Mesenchymal stem cell (in vitro differentiated cells and primary cell): ENCODE data around the gene NAP1L4.

ENCODE experiments used
- DNase-seq: peaks from one replicate; pipeline ENCODE4 v3.0.0-alpha.2; 2013
- H2AFZ ChIP-seq: one replicate; pipeline ENCODE4 v1.6.1; 2013; ENCODE audit warnings: low read depth, mild to moderate bottlenecking, control low read depth, inconsistent platforms, low read length, moderate library complexity
- H2AK5ac ChIP-seq: 2 replicates; pipeline ENCODE4 v1.6.1; 2013; ENCODE audit warnings: low read length, moderate library complexity, mild to moderate bottlenecking, inconsistent platforms; ENCODE audit not compliant: severe bottlenecking
- H2BK120ac ChIP-seq: one replicate; pipeline ENCODE4 v1.6.1; 2013; ENCODE audit warnings: low read depth, mild to moderate bottlenecking, inconsistent platforms, low read length, moderate library complexity
- H2BK12ac ChIP-seq, 2 experiments: one replicate each; pipeline ENCODE4 v1.6.1; 2013; ENCODE audit warnings: inconsistent platforms in 2 of 2, low read length in 2 of 2, mild to moderate bottlenecking in 2 of 2, moderate library complexity in 2 of 2, control low read depth in 1 of 2
- H2BK15ac ChIP-seq: one replicate; pipeline ENCODE4 v1.6.1; 2013; ENCODE audit warnings: mild to moderate bottlenecking, low read depth, inconsistent platforms; ENCODE audit not compliant: poor library complexity, severe bottlenecking
- H2BK5ac ChIP-seq: 2 replicates; pipeline ENCODE4 v1.6.1; 2013; ENCODE audit warnings: low read depth, mild to moderate bottlenecking, low read length, control low read depth, inconsistent platforms; ENCODE audit not compliant: poor library complexity, severe bottlenecking
- H3K14ac ChIP-seq, 2 experiments: one replicate each; pipeline ENCODE4 v1.6.1; 2013; ENCODE audit warnings: inconsistent platforms in 2 of 2, low read length in 2 of 2, control low read depth in 1 of 2, mild to moderate bottlenecking in 1 of 2, moderate library complexity in 1 of 2
- H3K18ac ChIP-seq, 2 experiments: one replicate each; pipeline ENCODE4 v1.6.1; 2013; ENCODE audit warnings: inconsistent platforms in 2 of 2, low read length in 2 of 2, control low read depth in 1 of 2, low read depth in 1 of 2, mild to moderate bottlenecking in 1 of 2
- H3K23ac ChIP-seq, 2 experiments: one replicate each; pipeline ENCODE4 v1.6.1; 2013; ENCODE audit warnings: inconsistent platforms in 2 of 2, low read length in 2 of 2, mild to moderate bottlenecking in 2 of 2, moderate library complexity in 2 of 2, control low read depth in 1 of 2
- H3K27ac ChIP-seq: 2 replicates; pipeline ENCODE4 v1.5.1; 2013; ENCODE audit warnings: mild to moderate bottlenecking, moderate library complexity, low read length, control low read depth, inconsistent platforms; ENCODE audit not compliant: poor library complexity, severe bottlenecking
- H3K27me3 ChIP-seq, 2 experiments: 2 replicates each; pipeline versions ENCODE4 v1.6.1 to v1.7.0; 2013; ENCODE audit warnings: low read length in 2 of 2, mild to moderate bottlenecking in 2 of 2, moderate library complexity in 2 of 2, control low read depth in 1 of 2, inconsistent platforms in 1 of 2; ENCODE audit not compliant: control insufficient read depth in 1 of 2, insufficient read depth in 1 of 2
- H3K36me3 ChIP-seq, 2 experiments: 2 replicates each; pipeline versions ENCODE4 v1.6.1 to v1.7.0; 2013; ENCODE audit warnings: low read length in 2 of 2, control low read depth in 1 of 2, inconsistent platforms in 1 of 2, low read depth in 1 of 2, mild to moderate bottlenecking in 1 of 2; ENCODE audit not compliant: insufficient read depth in 2 of 2, control insufficient read depth in 1 of 2
- H3K4ac ChIP-seq, 2 experiments: one replicate each; pipeline ENCODE4 v1.6.1; 2013; ENCODE audit warnings: inconsistent platforms in 2 of 2, low read length in 2 of 2, mild to moderate bottlenecking in 2 of 2, moderate library complexity in 2 of 2, control low read depth in 1 of 2, low read depth in 1 of 2
- H3K4me1 ChIP-seq: 2 replicates; pipeline ENCODE4 v1.6.1; 2013; ENCODE audit warnings: low read depth, low read length, control low read depth; ENCODE audit not compliant: control insufficient read depth, insufficient read depth
- H3K4me2 ChIP-seq: 2 replicates; pipeline ENCODE4 v1.6.1; 2013; ENCODE audit warnings: low read length, mild to moderate bottlenecking, inconsistent platforms; ENCODE audit not compliant: poor library complexity, severe bottlenecking
- H3K4me3 ChIP-seq, 2 experiments: 2 replicates each; pipeline versions ENCODE4 v1.5.1 to v1.7.0; 2013; ENCODE audit warnings: low read length in 2 of 2, mild to moderate bottlenecking in 2 of 2, control low read depth in 1 of 2, low read depth in 1 of 2; ENCODE audit not compliant: insufficient read depth in 1 of 2
- H3K79me1 ChIP-seq: replicated peaks from 2 replicates; pipeline ENCODE4 v1.6.1; 2013; ENCODE audit warnings: mild to moderate bottlenecking, control low read depth, low read length, inconsistent platforms; ENCODE audit not compliant: poor library complexity, severe bottlenecking
- H3K9ac ChIP-seq: 2 replicates; pipeline ENCODE4 v1.7.0; 2013; ENCODE audit warnings: mild to moderate bottlenecking, low read length, moderate library complexity
- H3K9me3 ChIP-seq: 2 replicates; pipeline ENCODE4 v1.7.0; 2013; ENCODE audit warnings: mild to moderate bottlenecking, low read length; ENCODE audit not compliant: control insufficient read depth
- H4K8ac ChIP-seq: one replicate; pipeline ENCODE4 v1.6.1; 2013; ENCODE audit warnings: inconsistent platforms, mild to moderate bottlenecking, low read length, moderate library complexity
- H4K91ac ChIP-seq: one replicate; pipeline ENCODE4 v1.6.1; 2013; ENCODE audit warnings: mild to moderate bottlenecking, low read length, inconsistent platforms
- whole genome bisulfite sequencing: methylation state at CpG from one replicate; pipeline ENCODE4 v1.1.7; 2013; ENCODE audit warnings: mixed read lengths; 5-methylcytosine and 5-hydroxymethylcytosine counted together

The NAP1L4 gene

GRCh38 chr11:3002871-3003270 lies 10.7 kb upstream of the NAP1L4 start:
- no peak overlapping the region for H3K4ac ChIP-seq
- H2BK12ac ChIP-seq = no peak overlapping the region
- no peak overlapping the region for H3K4me2 ChIP-seq
- H3K27me3 ChIP-seq = no peaks in the 10 kb centered on the region
- peaks cover 14% of the 10 kb centered on the region for H3K79me1 ChIP-seq
- H4K8ac ChIP-seq = no peak overlapping the region
- H3K27ac ChIP-seq = no peak overlapping the region
- no peak overlapping the region for H3K14ac ChIP-seq
- H3K23ac ChIP-seq = no peak overlapping the region
- H3K9me3 ChIP-seq = no peaks in the 10 kb centered on the region
- 89% methylated on average over 8 of the region's 8 CpGs for WGBS
- no peak overlapping the region for H2AFZ ChIP-seq
- peaks cover 71 to 87% of the 10 kb centered on the region in 2 experiments for H3K36me3 ChIP-seq
- H2BK5ac ChIP-seq = no peak overlapping the region
- H3K4me3 ChIP-seq = no peak overlapping the region
- no peak overlapping the region for H2AK5ac ChIP-seq
- no peak overlapping the region for H3K18ac ChIP-seq
- no peak overlapping the region for H4K91ac ChIP-seq
- no peak overlapping the region for H2BK120ac ChIP-seq
- H3K4me1 ChIP-seq = peaks cover 20% of the 10 kb centered on the region
- DNase-seq = no peak
- H3K9ac ChIP-seq = no peak overlapping the region
- no peak overlapping the region for H2BK15ac ChIP-seq

GRCh38 chr11:3002351-3002861 lies 10.3 kb upstream of the NAP1L4 start:
- no peak overlapping the region for H3K4me3 ChIP-seq
- H2BK120ac ChIP-seq = no peak overlapping the region
- H3K9ac ChIP-seq = no peak overlapping the region
- H3K14ac ChIP-seq = no peak overlapping the region
- H3K18ac ChIP-seq = no peak overlapping the region
- no peak overlapping the region for H3K27ac ChIP-seq
- H3K27me3 ChIP-seq = no peaks in the 10 kb centered on the region
- no peak overlapping the region for H3K4ac ChIP-seq
- 98% methylated on average over 8 of the region's 8 CpGs for WGBS
- H2AK5ac ChIP-seq = no peak overlapping the region
- DNase-seq = no peak
- H3K79me1 ChIP-seq = peaks cover 14% of the 10 kb centered on the region
- no peak overlapping the region for H3K4me2 ChIP-seq
- H2BK5ac ChIP-seq = no peak overlapping the region
- peaks cover 67 to 83% of the 10 kb centered on the region in 2 experiments for H3K36me3 ChIP-seq
- H3K4me1 ChIP-seq = peaks cover 21% of the 10 kb centered on the region
- no peak overlapping the region for H2AFZ ChIP-seq
- no peak overlapping the region for H4K91ac ChIP-seq
- no peaks in the 10 kb centered on the region for H3K9me3 ChIP-seq
- H2BK15ac ChIP-seq = no peak overlapping the region
- no peak overlapping the region for H4K8ac ChIP-seq
- H3K23ac ChIP-seq = no peak overlapping the region
- no peak overlapping the region for H2BK12ac ChIP-seq

GRCh38 chr11:3001496-3001895 lies 9.4 kb upstream of the NAP1L4 start:
- 97% methylated on average over 6 of the region's 6 CpGs for WGBS
- H3K4ac ChIP-seq = no peak overlapping the region

GRCh38 chr11:3000032-3000961 lies 8.2 kb upstream of the NAP1L4 start:
- no peak overlapping the region for H2BK15ac ChIP-seq
- H2BK5ac ChIP-seq = no peak overlapping the region
- H3K18ac ChIP-seq = no peak overlapping the region
- H3K4me1 ChIP-seq = peaks cover 27% of the 10 kb centered on the region
- H3K9ac ChIP-seq = no peak overlapping the region
- H3K4ac ChIP-seq = no peak overlapping the region
- no peaks in the 10 kb centered on the region for H3K9me3 ChIP-seq
- 91% methylated on average over 17 of the region's 17 CpGs for WGBS
- peak overlapping the region; percentile 86 for H2AK5ac ChIP-seq
- H4K91ac ChIP-seq = no peak overlapping the region
- H3K36me3 ChIP-seq = peaks cover 48 to 67% of the 10 kb centered on the region in 2 experiments
- H3K27me3 ChIP-seq = no peaks in the 10 kb centered on the region
- H3K14ac ChIP-seq = no peak overlapping the region
- H3K27ac ChIP-seq = peak overlapping the region; percentile 83
- no peak overlapping the region for H2AFZ ChIP-seq
- H2BK12ac ChIP-seq = no peak overlapping the region
- H2BK120ac ChIP-seq = no peak overlapping the region
- no peak overlapping the region for H3K23ac ChIP-seq
- no peak for DNase-seq
- peak overlapping the region; percentile 2 for H4K8ac ChIP-seq
- H3K4me2 ChIP-seq = peak overlapping the region; percentile 11
- peaks cover 9% of the 10 kb centered on the region for H3K79me1 ChIP-seq
- no peak overlapping the region for H3K4me3 ChIP-seq

More at GRCh38 chr11:3001496-3001895, 9.4 kb upstream of the NAP1L4 start:
- Histone ChIP-seq H3K4me1 (peaks cover 25% of the 10 kb centered on the region), H4K91ac (no peak overlapping the region), H3K79me1 (peaks cover 10% of the 10 kb centered on the region), H3K27ac (peak overlapping the region; percentile 83), H3K14ac (no peak overlapping the region), H2BK15ac (no peak overlapping the region), H2BK120ac (no peak overlapping the region), H2BK12ac (no peak overlapping the region), H3K27me3 (no peaks in the 10 kb centered on the region), H3K9me3 (no peaks in the 10 kb centered on the region), H3K4me2 (no peak overlapping the region), H3K18ac (no peak overlapping the region), H4K8ac (no peak overlapping the region), H3K4me3 (no peak overlapping the region), H3K23ac (no peak overlapping the region), H3K9ac (no peak overlapping the region), H3K36me3 (peaks cover 57 to 79% of the 10 kb centered on the region in 2 experiments), H2AK5ac (peak overlapping the region; percentile 86), H2BK5ac (no peak overlapping the region), H2AFZ (no peak overlapping the region)
- no peak for DNase-seq
